Measurements from ENCODE around the gene XRCC6. TPM values are rescaled to one million over a fixed set of nuclear protein-coding genes. Genes with fewer than 3 reads are reported as not detected.
A peak's percentile ranks its signal among the peaks of the same experiment; 100 is the strongest.

XRCC6 gene
- total RNA-seq, 4 donors from 2014 or later: 236 to 277 (median 258) TPM

- Histone ChIP-seq H3K36me3 (peaks cover 0 to 17% of the 10 kb centered on the region in 2 donors), H3K4me3 (peak overlapping the region in 1 of 2 donors; percentile 36), H3K27me3 (no peaks in the 10 kb centered on the region), H3K9me3 (no peaks in the 10 kb centered on the region), H3K27ac (peak overlapping the region in 3 of 4 donors; percentile 15 to 58 (median 53)), H3K4me1 (peaks cover 0 to 23% (median 9%) of the 10 kb centered on the region in 3 donors)
- peak; percentile 85 for ATAC-seq
- 71% methylated on average over 4 of the region's 12 CpGs; no CpG with 5 or more reads in 1 of the 2 donors for WGBS, 2 donors (ENCODE audit: low coverage in 1 of 2)
- TF ChIP-seq POLR2A (IDR thresholded peaks at IDR 0.05) (no peak), EP300 (IDR thresholded peaks at IDR 0.05) (no peak), POLR2AphosphoS5 (IDR thresholded peaks at IDR 0.05) (no peak)
- TF ChIP-seq, protein P1, sequence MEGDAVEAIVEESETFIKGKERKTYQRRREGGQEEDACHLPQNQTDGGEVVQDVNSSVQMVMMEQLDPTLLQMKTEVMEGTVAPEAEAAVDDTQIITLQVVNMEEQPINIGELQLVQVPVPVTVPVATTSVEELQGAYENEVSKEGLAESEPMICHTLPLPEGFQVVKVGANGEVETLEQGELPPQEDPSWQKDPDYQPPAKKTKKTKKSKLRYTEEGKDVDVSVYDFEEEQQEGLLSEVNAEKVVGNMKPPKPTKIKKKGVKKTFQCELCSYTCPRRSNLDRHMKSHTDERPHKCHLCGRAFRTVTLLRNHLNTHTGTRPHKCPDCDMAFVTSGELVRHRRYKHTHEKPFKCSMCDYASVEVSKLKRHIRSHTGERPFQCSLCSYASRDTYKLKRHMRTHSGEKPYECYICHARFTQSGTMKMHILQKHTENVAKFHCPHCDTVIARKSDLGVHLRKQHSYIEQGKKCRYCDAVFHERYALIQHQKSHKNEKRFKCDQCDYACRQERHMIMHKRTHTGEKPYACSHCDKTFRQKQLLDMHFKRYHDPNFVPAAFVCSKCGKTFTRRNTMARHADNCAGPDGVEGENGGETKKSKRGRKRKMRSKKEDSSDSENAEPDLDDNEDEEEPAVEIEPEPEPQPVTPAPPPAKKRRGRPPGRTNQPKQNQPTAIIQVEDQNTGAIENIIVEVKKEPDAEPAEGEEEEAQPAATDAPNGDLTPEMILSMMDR (IDR thresholded peaks at IDR 0.05): peak; percentile 89 to 99 (median 94)
These were observed 76.2 kb downstream of the XRCC6 start for GRCh38 chr22:41697126-41697775.

- Histone ChIP-seq H3K9me3 (no peaks in the 10 kb centered on the region), H3K4me3 (peak within 1 kb of the TSS in 1 of 2 donors; percentile 28), H3K4me1 (peaks cover 0 to 23% (median 9%) of the 10 kb centered on the region in 3 donors), H3K27ac (no peak within 1 kb of the TSS), H3K36me3 (peaks cover 0 to under 1% of the 10 kb centered on the region in 2 donors), H3K27me3 (no peaks in the 10 kb centered on the region)
- TF ChIP-seq, protein P1 (IDR thresholded peaks at IDR 0.05): peak in 1 of 4 experiments; percentile 18
- TF ChIP-seq POLR2AphosphoS5 (IDR thresholded peaks at IDR 0.05): no peak
- TF ChIP-seq EP300 (IDR thresholded peaks at IDR 0.05): no peak
- TF ChIP-seq POLR2A (IDR thresholded peaks at IDR 0.05): no peak
- peak; percentile 82 for ATAC-seq
- 0 to 8% methylated on average over 1 to 2 of the region's 69 CpGs for WGBS, 2 donors (ENCODE audit: low coverage in 1 of 2)
These were observed 78.4 kb downstream of the XRCC6 start, which contains the start of gene MEI1 for GRCh38 chr22:41699264-41700107. Gene MEI1, plus strand, starts transcription at chr22:41699503. Its CDS starts 36 bp downstream, at chr22:41699539.

GRCh38 chr22:41700108-41700364, 78.9 kb downstream of the XRCC6 start:
- Histone ChIP-seq H3K27me3 (no peaks in the 10 kb centered on the region), H3K9me3 (no peaks in the 10 kb centered on the region), H3K4me1 (peaks cover 0 to 23% (median 9%) of the 10 kb centered on the region in 3 donors), H3K27ac (no peak overlapping the region), H3K36me3 (no peaks in the 10 kb centered on the region), H3K4me3 (no peak overlapping the region)
- 84% methylated on average over 7 of the region's 16 CpGs; no CpG with 5 or more reads in 1 of the 2 donors for WGBS, 2 donors (ENCODE audit: low coverage in 1 of 2)
- no peak for ATAC-seq
- TF ChIP-seq POLR2AphosphoS5 (IDR thresholded peaks at IDR 0.05) (no peak), POLR2A (IDR thresholded peaks at IDR 0.05) (no peak), EP300 (IDR thresholded peaks at IDR 0.05) (no peak)
- TF ChIP-seq, protein P1 (IDR thresholded peaks at IDR 0.05): no peak

DNA sequence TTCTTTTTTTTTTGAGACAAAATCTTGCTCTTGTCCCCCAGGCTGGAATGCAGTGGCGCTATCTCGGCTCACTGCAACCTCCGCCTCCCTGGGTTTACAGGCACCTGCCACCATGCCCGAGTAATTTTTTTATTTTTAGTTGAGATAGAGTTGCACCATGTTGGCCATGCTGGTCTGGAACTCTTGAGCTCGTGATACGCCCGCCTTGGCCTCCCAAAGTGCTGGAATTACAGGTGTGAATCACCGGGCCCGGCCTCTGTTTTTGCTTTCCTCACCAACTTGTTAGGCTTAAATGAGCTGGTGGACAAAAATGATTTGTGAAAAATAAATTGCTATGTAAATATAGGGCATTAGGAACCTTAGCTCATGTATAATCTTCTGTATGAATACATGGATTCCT, 81.7 kb downstream of the XRCC6 start:
- Histone ChIP-seq H3K27ac (no peak overlapping the region), H3K4me3 (no peak overlapping the region), H3K27me3 (no peaks in the 10 kb centered on the region), H3K4me1 (peaks cover 0 to 9% (median 6%) of the 10 kb centered on the region in 3 donors), H3K36me3 (no peaks in the 10 kb centered on the region), H3K9me3 (no peaks in the 10 kb centered on the region)
- TF ChIP-seq, protein P1 (IDR thresholded peaks at IDR 0.05): no peak
- no peak for TF ChIP-seq POLR2A (IDR thresholded peaks at IDR 0.05)
- no peak for TF ChIP-seq POLR2AphosphoS5 (IDR thresholded peaks at IDR 0.05)
- TF ChIP-seq EP300 (IDR thresholded peaks at IDR 0.05): no peak
- 93% methylated on average over 3 to 5 of the region's 9 CpGs for WGBS, 2 donors (ENCODE audit: low coverage in 1 of 2)
- ATAC-seq: no peak
